Right hindlimb (tissue), 1 donor: ENCODE data around the gene WDSUB1.
A peak's percentile ranks its signal among the peaks of the same experiment; 100 is the strongest.

Experiments used
- DNase-seq: peaks from one replicate; pipeline ENCODE4 v3.0.0-alpha.2; 2018

The WDSUB1 gene

GRCh38 chr2:159262904-159263303 lies 23.6 kb downstream of the WDSUB1 start:
- no peak for DNase-seq

GRCh38 chr2:159262226-159262625 lies 24.3 kb downstream of the WDSUB1 start:
- no peak for DNase-seq

- DNase-seq, result no peak
Measured at GRCh38 chr2:159256159-159256558, 30.3 kb downstream of the WDSUB1 start.

- DNase-seq, result no peak
Measured at GRCh38 chr2:159252905-159253304, 33.6 kb downstream of the WDSUB1 start.

GRCh38 chr2:159251296-159252173 lies 35.0 kb downstream of the WDSUB1 start:
- no peak for DNase-seq

GRCh38 chr2:159249990-159250715 lies 36.4 kb downstream of the WDSUB1 start:
- DNase-seq, result no peak

GRCh38 chr2:159246325-159246988 lies 40.0 kb downstream of the WDSUB1 start:
- no peak for DNase-seq

- no peak for DNase-seq
Measured at GRCh38 chr2:159243529-159243928, 43.0 kb downstream of the WDSUB1 start.

- DNase-seq, result no peak
Measured at GRCh38 chr2:159234868-159235267, 51.6 kb downstream of the WDSUB1 start.

GRCh38 chr2:159232456-159233170 lies 53.9 kb downstream of the WDSUB1 start:
- no peak for DNase-seq

- peak; percentile 56 for DNase-seq
Measured at GRCh38 chr2:159230145-159230877, 56.2 kb downstream of the WDSUB1 start.

GRCh38 chr2:159229476-159230144 lies 56.9 kb downstream of the WDSUB1 start:
- no peak for DNase-seq

GRCh38 chr2:159228081-159228581 lies 58.4 kb downstream of the WDSUB1 start:
- DNase-seq, result peak; percentile 66

GRCh38 chr2:159227467-159227866 lies 59.0 kb downstream of the WDSUB1 start:
- DNase-seq, result no peak

GRCh38 chr2:159226608-159227385 lies 59.7 kb downstream of the WDSUB1 start:
- no peak for DNase-seq

GRCh38 chr2:159226059-159226461 lies 60.4 kb downstream of the WDSUB1 start:
- no peak for DNase-seq

- no peak for DNase-seq
Measured at GRCh38 chr2:159225025-159226016, 61.2 kb downstream of the WDSUB1 start.

GRCh38 chr2:159224061-159224813 lies 62.3 kb downstream of the WDSUB1 start:
- no peak for DNase-seq
